ENCODE measurements around the gene SEPTIN11. TPM values are rescaled to one million over a fixed set of nuclear protein-coding genes. Genes with fewer than 3 reads are reported as not detected.

Gene SEPTIN11
- total and polyA plus RNA-seq, 9 of the 15 experiments (the other 6 are each of a cell fraction or from before 2014, with no cell fraction given) = 25.7 to 142 (median 84.3) TPM

DNA sequence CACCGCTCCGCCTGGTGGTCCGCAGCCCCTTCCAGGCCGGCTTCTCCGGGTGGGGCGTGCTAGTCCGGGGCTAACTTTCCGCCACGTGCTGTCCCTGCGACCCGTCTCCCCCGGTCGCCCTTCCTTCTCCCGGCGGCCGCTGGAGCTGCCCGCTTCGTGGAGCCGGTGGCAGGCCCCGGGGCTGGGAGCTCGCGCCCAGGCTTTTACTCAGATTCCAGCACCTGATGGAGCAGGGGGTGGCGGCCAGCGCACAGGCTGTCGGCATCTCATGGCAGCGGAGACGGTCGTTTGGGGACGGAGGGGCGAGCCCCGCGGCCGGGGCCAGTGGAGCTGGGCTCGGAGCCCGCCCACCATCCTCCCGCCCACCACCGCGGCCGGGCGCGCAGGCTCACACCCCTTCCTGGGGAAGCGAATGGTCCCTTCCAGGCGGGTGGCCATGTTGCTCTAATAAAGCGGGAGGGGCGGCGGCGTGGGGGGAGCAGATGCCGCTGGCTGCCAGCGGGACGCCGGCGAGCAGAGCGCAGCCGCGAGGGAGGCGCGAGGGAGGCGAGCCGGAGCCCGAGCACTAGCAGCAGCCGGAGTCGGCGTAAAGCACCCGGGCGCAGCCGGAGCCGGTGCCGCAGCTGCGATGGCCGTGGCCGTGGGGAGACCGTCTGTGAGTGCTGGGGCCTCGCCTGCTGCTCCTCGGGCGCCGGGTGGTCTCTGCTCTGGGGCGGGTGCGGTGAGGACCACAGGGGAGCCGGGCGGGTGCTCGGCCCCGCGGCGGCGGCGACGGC lies at the start of gene SEPTIN11 (continued):
- TF ChIP-seq, protein P1, sequence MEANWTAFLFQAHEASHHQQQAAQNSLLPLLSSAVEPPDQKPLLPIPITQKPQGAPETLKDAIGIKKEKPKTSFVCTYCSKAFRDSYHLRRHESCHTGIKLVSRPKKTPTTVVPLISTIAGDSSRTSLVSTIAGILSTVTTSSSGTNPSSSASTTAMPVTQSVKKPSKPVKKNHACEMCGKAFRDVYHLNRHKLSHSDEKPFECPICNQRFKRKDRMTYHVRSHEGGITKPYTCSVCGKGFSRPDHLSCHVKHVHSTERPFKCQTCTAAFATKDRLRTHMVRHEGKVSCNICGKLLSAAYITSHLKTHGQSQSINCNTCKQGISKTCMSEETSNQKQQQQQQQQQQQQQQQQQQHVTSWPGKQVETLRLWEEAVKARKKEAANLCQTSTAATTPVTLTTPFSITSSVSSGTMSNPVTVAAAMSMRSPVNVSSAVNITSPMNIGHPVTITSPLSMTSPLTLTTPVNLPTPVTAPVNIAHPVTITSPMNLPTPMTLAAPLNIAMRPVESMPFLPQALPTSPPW (CRISPR knock-in tag; IDR thresholded peaks at IDR 0.05) = peak; percentile 95
- TF ChIP-seq MEIS2 (IDR thresholded peaks at IDR 0.05; ENCODE audit: partially characterized antibody) (peak; percentile 12), MAZ (CRISPR knock-in tag; conservative IDR thresholded peaks at IDR 0.05 in 1 of 2, IDR thresholded peaks at IDR 0.05 in 1 of 2) (peak; percentile 70 to 84), CXXC5 (CRISPR knock-in tag; IDR thresholded peaks at IDR 0.05) (peak; percentile 50; the same call in 1 of the 2 replicates), JUND (IDR thresholded peaks at IDR 0.05; ENCODE audit: borderline replicate concordance, low read depth, low read length) (peak; percentile 82), JUND (tag; IDR thresholded peaks at IDR 0.05; ENCODE audit: borderline replicate concordance, low read depth, low read length) (peak; percentile 12; the same call in 1 of the 3 replicates), SMARCE1 (IDR thresholded peaks at IDR 0.05) (no peak), NELFE (IDR thresholded peaks at IDR 0.05; ENCODE audit: insufficient read depth, insufficient read length) (peak; percentile 65), MCM7 (IDR thresholded peaks at IDR 0.05) (no peak), ZNF263 (CRISPR knock-in tag; IDR thresholded peaks at IDR 0.05; ENCODE audit: borderline replicate concordance) (peak; percentile 74), PHF8 (IDR thresholded peaks at IDR 0.05; ENCODE audit: borderline replicate concordance, low read length) (peak; percentile 61; the same call in 1 of the 2 replicates), SMAD2 (IDR thresholded peaks at IDR 0.05; ENCODE audit: low read depth, low read length) (0 out of 2 replicates have a peak, but pooled peaks have one; percentile 28), SAFB (IDR thresholded peaks at IDR 0.05; ENCODE audit: borderline replicate concordance, low read depth, low read length) (peak; percentile 46; the same call in 1 of the 2 replicates), ILF3 (IDR thresholded peaks at IDR 0.05; ENCODE audit: borderline replicate concordance) (no peak)
- TF ChIP-seq, protein P2, sequence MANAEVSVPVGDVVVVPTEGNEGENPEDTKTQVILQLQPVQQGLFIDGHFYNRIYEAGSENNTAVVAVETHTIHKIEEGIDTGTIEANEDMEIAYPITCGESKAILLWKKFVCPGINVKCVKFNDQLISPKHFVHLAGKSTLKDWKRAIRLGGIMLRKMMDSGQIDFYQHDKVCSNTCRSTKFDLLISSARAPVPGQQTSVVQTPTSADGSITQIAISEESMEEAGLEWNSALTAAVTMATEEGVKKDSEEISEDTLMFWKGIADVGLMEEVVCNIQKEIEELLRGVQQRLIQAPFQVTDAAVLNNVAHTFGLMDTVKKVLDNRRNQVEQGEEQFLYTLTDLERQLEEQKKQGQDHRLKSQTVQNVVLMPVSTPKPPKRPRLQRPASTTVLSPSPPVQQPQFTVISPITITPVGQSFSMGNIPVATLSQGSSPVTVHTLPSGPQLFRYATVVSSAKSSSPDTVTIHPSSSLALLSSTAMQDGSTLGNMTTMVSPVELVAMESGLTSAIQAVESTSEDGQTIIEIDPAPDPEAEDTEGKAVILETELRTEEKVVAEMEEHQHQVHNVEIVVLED (CRISPR knock-in tag; IDR thresholded peaks at IDR 0.05) = 0 out of 2 replicates have a peak, but pooled peaks have one; percentile 30
- TF ChIP-seq, protein P3, sequence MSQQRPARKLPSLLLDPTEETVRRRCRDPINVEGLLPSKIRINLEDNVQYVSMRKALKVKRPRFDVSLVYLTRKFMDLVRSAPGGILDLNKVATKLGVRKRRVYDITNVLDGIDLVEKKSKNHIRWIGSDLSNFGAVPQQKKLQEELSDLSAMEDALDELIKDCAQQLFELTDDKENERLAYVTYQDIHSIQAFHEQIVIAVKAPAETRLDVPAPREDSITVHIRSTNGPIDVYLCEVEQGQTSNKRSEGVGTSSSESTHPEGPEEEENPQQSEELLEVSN (IDR thresholded peaks at IDR 0.05; ENCODE audit: borderline replicate concordance in 1 of 2, extremely low read depth in 1 of 2, insufficient read depth in 1 of 2, insufficient read length in 1 of 2, low read depth in 1 of 2, low read length in 1 of 2, poor library complexity in 1 of 2, severe bottlenecking in 1 of 2) = peak; percentile 63 to 82
- TF ChIP-seq, protein P4, sequence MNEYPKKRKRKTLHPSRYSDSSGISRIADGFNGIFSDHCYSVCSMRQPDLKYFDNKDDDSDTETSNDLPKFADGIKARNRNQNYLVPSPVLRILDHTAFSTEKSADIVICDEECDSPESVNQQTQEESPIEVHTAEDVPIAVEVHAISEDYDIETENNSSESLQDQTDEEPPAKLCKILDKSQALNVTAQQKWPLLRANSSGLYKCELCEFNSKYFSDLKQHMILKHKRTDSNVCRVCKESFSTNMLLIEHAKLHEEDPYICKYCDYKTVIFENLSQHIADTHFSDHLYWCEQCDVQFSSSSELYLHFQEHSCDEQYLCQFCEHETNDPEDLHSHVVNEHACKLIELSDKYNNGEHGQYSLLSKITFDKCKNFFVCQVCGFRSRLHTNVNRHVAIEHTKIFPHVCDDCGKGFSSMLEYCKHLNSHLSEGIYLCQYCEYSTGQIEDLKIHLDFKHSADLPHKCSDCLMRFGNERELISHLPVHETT (CRISPR knock-in tag; conservative IDR thresholded peaks at IDR 0.05 in 1 of 2, IDR thresholded peaks at IDR 0.05 in 1 of 2) = no peak
